HG02870 (cell line): Measurements from ENCODE around the gene FLNB.

Source experiments
- ATAC-seq: cut with Tn5 transposase; IDR thresholded peaks from one replicate; pipeline ENCODE4 v1.9.1; 2021; ENCODE audit warnings: mild to moderate bottlenecking, moderate library complexity; ENCODE audit not compliant: unreplicated experiment

FLNB gene

GRCh38 chr3:58008141-58009025 is at the start of gene FLNB:
FLNB (plus strand) TSS chr3:58008422; CDS start chr3:58008565, 143 bp downstream.
- peak; percentile 43 for ATAC-seq

- ATAC-seq = no peak
Measured at GRCh38 chr3:57958642-57959422, 49.4 kb upstream of the FLNB start.

GRCh38 chr3:57959423-57960173 is 48.6 kb upstream of the FLNB start:
- ATAC-seq = no peak

GRCh38 chr3:57960174-57960505 is 48.1 kb upstream of the FLNB start:
- no peak for ATAC-seq

GRCh38 chr3:57961177-57961827 is 46.9 kb upstream of the FLNB start:
- ATAC-seq = no peak

- no peak for ATAC-seq
Measured at GRCh38 chr3:57961828-57962447, 46.3 kb upstream of the FLNB start.

GRCh38 chr3:57962448-57962834 is 45.8 kb upstream of the FLNB start:
- no peak for ATAC-seq

GRCh38 chr3:57963811-57964346 is 44.3 kb upstream of the FLNB start:
- no peak for ATAC-seq

GRCh38 chr3:57966829-57967228 is 41.4 kb upstream of the FLNB start:
- no peak for ATAC-seq

GRCh38 chr3:57967590-57967989 is 40.6 kb upstream of the FLNB start:
- no peak for ATAC-seq

GRCh38 chr3:57968501-57968900 is 39.7 kb upstream of the FLNB start:
- no peak for ATAC-seq

GRCh38 chr3:57971975-57972374 is 36.2 kb upstream of the FLNB start:
- no peak for ATAC-seq

- ATAC-seq = no peak
Measured at GRCh38 chr3:57972531-57973111, 35.6 kb upstream of the FLNB start.

- no peak for ATAC-seq
Measured at GRCh38 chr3:57973715-57974477, 34.3 kb upstream of the FLNB start.

GRCh38 chr3:57974796-57975388 is 33.3 kb upstream of the FLNB start:
- no peak for ATAC-seq

GRCh38 chr3:57977818-57978235 is 30.4 kb upstream of the FLNB start:
- no peak for ATAC-seq

- no peak for ATAC-seq
Measured at GRCh38 chr3:57978316-57978715, 29.9 kb upstream of the FLNB start.

GRCh38 chr3:57980416-57980815 is 27.8 kb upstream of the FLNB start:
- ATAC-seq = no peak
